Bronchial epithelial cell (primary cell): ENCODE results near the gene RBSN. TPM values are rescaled to one million over a fixed set of nuclear protein-coding genes. Genes with fewer than 3 reads are reported as not detected.

Experiments
- DNase-seq: peaks from one replicate; pipeline ENCODE4 v3.0.0-alpha.2; 2010; ENCODE audit warnings: low read depth
- FAIRE-seq: peaks from 2 replicates; lab custom pipeline; 2011; peaks lifted over from hg19 to GRCh38; lab: Jason Lieb, UNC
- H3K27me3 ChIP-seq: 2 replicates; pipeline ENCODE4 v1.5.1; 2011; ENCODE audit warnings: low read length; ENCODE audit not compliant: control insufficient read depth, insufficient read depth
- H3K36me3 ChIP-seq: 2 replicates; pipeline ENCODE4 v1.5.1; 2011; ENCODE audit warnings: low read length; ENCODE audit not compliant: control insufficient read depth, insufficient read depth
- H3K4me3 ChIP-seq: 2 replicates; pipeline ENCODE4 v1.5.1; 2011; ENCODE audit warnings: mild to moderate bottlenecking, low read depth, low read length, control low read depth
- total RNA-seq: library from RNA; depleted of rRNA; stranded (reverse); fragments of >200 nt; gene quantifications from 2 replicates; pipeline ENCODE4 v1.2.1, GENCODE V29; 2014
- TF ChIP-seq, protein P1 (sequence below): IDR thresholded peaks from 2 replicates; pipeline ENCODE4 v1.5.1; 2011; ENCODE audit warnings: mild to moderate bottlenecking, moderate library complexity, low read length, control low read depth, inconsistent platforms; ENCODE audit not compliant: insufficient read depth, severe bottlenecking

The RBSN gene
- total RNA-seq, 1 donor from 2014 or later, result 32.9 TPM

GRCh38 chr3:15063656-15064286 lies 35.2 kb downstream of the RBSN start:
- no peaks in the 10 kb centered on the region for H3K27me3 ChIP-seq
- no peak for DNase-seq
- H3K36me3 ChIP-seq, result peaks cover 5% of the 10 kb centered on the region
- TF ChIP-seq, protein P1, sequence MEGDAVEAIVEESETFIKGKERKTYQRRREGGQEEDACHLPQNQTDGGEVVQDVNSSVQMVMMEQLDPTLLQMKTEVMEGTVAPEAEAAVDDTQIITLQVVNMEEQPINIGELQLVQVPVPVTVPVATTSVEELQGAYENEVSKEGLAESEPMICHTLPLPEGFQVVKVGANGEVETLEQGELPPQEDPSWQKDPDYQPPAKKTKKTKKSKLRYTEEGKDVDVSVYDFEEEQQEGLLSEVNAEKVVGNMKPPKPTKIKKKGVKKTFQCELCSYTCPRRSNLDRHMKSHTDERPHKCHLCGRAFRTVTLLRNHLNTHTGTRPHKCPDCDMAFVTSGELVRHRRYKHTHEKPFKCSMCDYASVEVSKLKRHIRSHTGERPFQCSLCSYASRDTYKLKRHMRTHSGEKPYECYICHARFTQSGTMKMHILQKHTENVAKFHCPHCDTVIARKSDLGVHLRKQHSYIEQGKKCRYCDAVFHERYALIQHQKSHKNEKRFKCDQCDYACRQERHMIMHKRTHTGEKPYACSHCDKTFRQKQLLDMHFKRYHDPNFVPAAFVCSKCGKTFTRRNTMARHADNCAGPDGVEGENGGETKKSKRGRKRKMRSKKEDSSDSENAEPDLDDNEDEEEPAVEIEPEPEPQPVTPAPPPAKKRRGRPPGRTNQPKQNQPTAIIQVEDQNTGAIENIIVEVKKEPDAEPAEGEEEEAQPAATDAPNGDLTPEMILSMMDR, result no peak
- no peak for FAIRE-seq
- peak overlapping the region; percentile 97 for H3K4me3 ChIP-seq

DNA sequence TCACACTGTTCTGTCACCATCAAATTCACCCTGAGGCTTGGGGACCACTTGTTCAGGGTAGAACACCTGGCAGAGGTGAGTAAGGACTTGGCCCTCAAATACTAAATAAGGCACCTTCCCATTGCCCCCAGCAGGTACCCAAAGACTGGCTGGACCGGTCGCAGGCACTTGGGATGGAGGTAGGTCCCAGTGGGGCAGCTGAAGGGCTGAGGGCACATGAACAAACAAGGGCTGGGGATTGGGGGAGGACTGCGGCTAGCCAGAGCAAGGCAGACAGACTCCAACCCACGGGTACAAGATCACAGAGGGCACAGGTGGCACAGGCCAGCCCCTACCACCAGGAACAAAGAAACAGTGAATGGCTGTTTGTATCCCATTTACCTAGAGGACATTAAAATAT lies 35.7 kb downstream of the RBSN start:
- FAIRE-seq, result no peak
- Histone ChIP-seq H3K27me3 (no peaks in the 10 kb centered on the region), H3K36me3 (peaks cover 9% of the 10 kb centered on the region), H3K4me3 (no peak overlapping the region)
- no peak for DNase-seq
- TF ChIP-seq, protein P1, result no peak

DNA sequence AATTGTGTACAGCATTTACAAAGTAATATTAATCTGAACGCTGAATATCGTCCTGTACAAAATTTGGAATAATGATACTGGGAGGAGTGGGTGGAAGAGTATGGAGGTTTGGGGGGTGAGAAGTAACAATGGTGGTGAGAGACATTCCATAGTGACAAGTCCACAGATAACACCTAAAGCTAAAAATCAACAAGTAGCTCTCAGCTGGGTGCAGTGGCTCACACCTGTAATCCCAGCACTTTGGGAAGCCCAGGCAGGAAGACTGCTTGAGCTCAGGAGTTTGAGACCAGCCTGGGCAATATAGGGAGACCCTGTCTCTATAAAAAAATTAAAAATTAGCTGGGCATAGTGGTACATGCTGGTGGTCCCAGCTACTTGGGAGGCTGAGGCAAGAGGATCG lies 38.9 kb downstream of the RBSN start:
- DNase-seq (no peak), FAIRE-seq (no peak)
- H3K27me3 ChIP-seq, result no peaks in the 10 kb centered on the region
- no peak overlapping the region for H3K4me3 ChIP-seq
- TF ChIP-seq, protein P1, result no peak
- peaks cover 15% of the 10 kb centered on the region for H3K36me3 ChIP-seq

- Histone ChIP-seq H3K4me3 (no peak overlapping the region), H3K27me3 (no peaks in the 10 kb centered on the region), H3K36me3 (peaks cover 19% of the 10 kb centered on the region)
- FAIRE-seq (no peak), DNase-seq (no peak)
- TF ChIP-seq, protein P1, result no peak
Measured at GRCh38 chr3:15056676-15057404, 42.1 kb downstream of the RBSN start.

- no peak for FAIRE-seq
Measured at GRCh38 chr3:15055019-15055557, 43.9 kb downstream of the RBSN start.

More at GRCh38 chr3:15055019-15055557, 43.9 kb downstream of the RBSN start:
- Histone ChIP-seq H3K4me3 (no peak overlapping the region), H3K27me3 (no peaks in the 10 kb centered on the region), H3K36me3 (peaks cover 24% of the 10 kb centered on the region)
- no peak for DNase-seq
- TF ChIP-seq, protein P1, result no peak
